Calu3 (cell line): ENCODE measurements around the gene ZBTB16. TPM values are rescaled to one million over a fixed set of nuclear protein-coding genes. Genes with fewer than 3 reads are reported as not detected.

Experiments used
- BruUV-seq: library from RNA; stranded (reverse); fragments of 400-500 nt; replicated peaks from 2 replicates; lab custom pipeline; 2021; lab: Mats Ljungman, UMichigan
- CTCF ChIA-PET: fragments of 300-600 bp; sonication (Branson Sonifier 250); formaldehyde crosslinking; loops from one replicate; lab custom pipeline; 2022; ENCODE audit warnings: antibody characterized with exemption; lab: Charles Lee
- DNase-seq: peaks from one replicate; pipeline ENCODE4 v3.0.0; 2022
- H3K27ac Mint-ChIP-seq: one replicate; pipeline ENCODE4 v1.8.0; 2022; ENCODE audit warnings: mixed read lengths; ENCODE audit not compliant: unreplicated experiment
- H3K27me3 Mint-ChIP-seq: one replicate; pipeline ENCODE4 v1.8.0; 2022; ENCODE audit warnings: mixed read lengths; ENCODE audit not compliant: unreplicated experiment
- H3K36me3 Mint-ChIP-seq: one replicate; pipeline ENCODE4 v1.8.0; 2022; ENCODE audit warnings: mild to moderate bottlenecking, moderate library complexity, mixed read lengths; ENCODE audit not compliant: insufficient read depth, unreplicated experiment
- H3K4me1 Mint-ChIP-seq: one replicate; pipeline ENCODE4 v1.8.0; 2022; ENCODE audit warnings: mild to moderate bottlenecking, low read depth, mixed read lengths; ENCODE audit not compliant: unreplicated experiment
- H3K4me3 Mint-ChIP-seq: one replicate; pipeline ENCODE4 v1.8.0; 2022; ENCODE audit warnings: mild to moderate bottlenecking, low read depth, moderate library complexity, mixed read lengths; ENCODE audit not compliant: unreplicated experiment
- H3K9me3 Mint-ChIP-seq: one replicate; pipeline ENCODE4 v1.8.0; 2022; ENCODE audit warnings: low read depth, mixed read lengths; ENCODE audit not compliant: unreplicated experiment
- CTCF ChIP-seq: fragments of 200-600 bp; IDR thresholded peaks from one replicate; pipeline ENCODE4 v1.8.0; 2022; ENCODE audit warnings: antibody characterized with exemption; ENCODE audit not compliant: unreplicated experiment
- intact Hi-C: fragments of 100-400 bp; cut with micrococcal nuclease; formaldehyde crosslinking; loops from one replicate; pipeline ENCODE4 v1.10.0; 2022; ENCODE audit not compliant: unreplicated experiment
- total RNA-seq: library from RNA; stranded (reverse); gene quantifications from 2 replicates; pipeline ENCODE4 v1.2.3, GENCODE V29; 2022

Gene ZBTB16
- total RNA-seq, 1 experiment from 2014 or later: not detected

GRCh38 chr11:114155116-114155515 lies 95.6 kb downstream of the ZBTB16 start:
- H3K27me3 Mint-ChIP-seq: peaks cover 99% of the 10 kb centered on the region
- H3K9me3 Mint-ChIP-seq: no peaks in the 10 kb centered on the region
- TF ChIP-seq CTCF: no peak
- peaks cover 12% of the 10 kb centered on the region for H3K36me3 Mint-ChIP-seq
- H3K4me3 Mint-ChIP-seq: no peak overlapping the region
- no peak overlapping the region for H3K27ac Mint-ChIP-seq
- intact Hi-C loops: no loop called here
- CTCF ChIA-PET: no interaction called here
- BruUV-seq: no TSS peak
- no peak for DNase-seq
- H3K4me1 Mint-ChIP-seq: peaks cover 8% of the 10 kb centered on the region

- Mint-ChIP-seq H3K36me3 (peaks cover 12% of the 10 kb centered on the region), H3K27ac (no peak overlapping the region), H3K9me3 (no peaks in the 10 kb centered on the region), H3K27me3 (peaks cover 98% of the 10 kb centered on the region), H3K4me1 (peaks cover 8% of the 10 kb centered on the region), H3K4me3 (no peak overlapping the region)
- DNase-seq: no peak
- intact Hi-C loops: no loop called here
- CTCF ChIA-PET: no interaction called here
- BruUV-seq: no TSS peak
- TF ChIP-seq CTCF: no peak
Measured at GRCh38 chr11:114156131-114156581, 96.6 kb downstream of the ZBTB16 start.

- intact Hi-C loops: no loop called here
- no peaks in the 10 kb centered on the region for H3K9me3 Mint-ChIP-seq
- no peak overlapping the region for H3K27ac Mint-ChIP-seq
- no peak overlapping the region for H3K4me3 Mint-ChIP-seq
- BruUV-seq: no TSS peak
- H3K36me3 Mint-ChIP-seq: peaks cover 12% of the 10 kb centered on the region
- CTCF ChIA-PET: no interaction called here
- no peak for DNase-seq
- H3K4me1 Mint-ChIP-seq: peaks cover 8% of the 10 kb centered on the region
- TF ChIP-seq CTCF: no peak
- peaks cover 98% of the 10 kb centered on the region for H3K27me3 Mint-ChIP-seq
Measured at GRCh38 chr11:114156782-114157181, 97.3 kb downstream of the ZBTB16 start.

- peaks cover 12% of the 10 kb centered on the region for H3K36me3 Mint-ChIP-seq
- H3K9me3 Mint-ChIP-seq: no peaks in the 10 kb centered on the region
- CTCF ChIA-PET: no interaction called here
- TF ChIP-seq CTCF: no peak
- DNase-seq: no peak
- BruUV-seq: no TSS peak
- intact Hi-C loops: no loop called here
- peaks cover 8% of the 10 kb centered on the region for H3K4me1 Mint-ChIP-seq
- no peak overlapping the region for H3K4me3 Mint-ChIP-seq
- H3K27ac Mint-ChIP-seq: no peak overlapping the region
- H3K27me3 Mint-ChIP-seq: peaks cover 98% of the 10 kb centered on the region
Measured at GRCh38 chr11:114157476-114158050, 98.1 kb downstream of the ZBTB16 start.
